Left kidney (tissue), 2 donors: ENCODE results near the gene B4GALT4. TPM values are rescaled to one million over a fixed set of nuclear protein-coding genes. Genes with fewer than 3 reads are reported as not detected.
A peak's percentile ranks its signal among the peaks of the same experiment; 100 is the strongest.
"Not testable (repeated sequence)": the region's sequence is repeated elsewhere in the genome, so short reads cannot be mapped to it uniquely, and the experiment has no call there.

Experiments used
- DNase-seq: peaks from one replicate; pipeline ENCODE4 v3.0.0-alpha.2; 2013
- polyA plus RNA-seq: library from polyadenylated mRNA; unstranded; fragments of 120-200 nt; gene quantifications from one replicate; pipeline ENCODE4 v1.2.1, GENCODE V29; 2013; ENCODE audit not compliant: insufficient read length

B4GALT4 gene
- polyA plus RNA-seq, 1 donor = 37.2 TPM

- no peak for DNase-seq
Observed at GRCh38 chr3:119205209-119205608, 35.5 kb downstream of the B4GALT4 start.

DNA sequence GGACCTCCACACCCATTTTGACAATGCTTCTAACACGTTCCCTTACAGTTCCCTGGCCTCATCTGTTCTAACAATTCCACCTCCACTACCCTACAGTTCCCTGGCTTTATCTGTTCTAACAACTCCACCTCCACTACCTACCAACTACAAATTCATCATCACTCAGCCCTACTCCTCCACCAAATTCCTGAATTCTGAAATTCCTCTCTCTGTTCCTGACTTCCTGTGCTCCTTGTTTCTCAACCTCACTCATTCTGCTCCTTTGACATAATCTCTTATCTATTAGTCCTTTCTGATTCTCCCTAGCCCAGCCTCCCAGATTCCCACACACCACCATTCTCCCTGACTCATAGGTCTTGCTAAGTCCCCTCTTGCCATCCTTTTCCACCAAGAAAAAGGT, 44.8 kb downstream of the B4GALT4 start:
- no peak for DNase-seq

DNA sequence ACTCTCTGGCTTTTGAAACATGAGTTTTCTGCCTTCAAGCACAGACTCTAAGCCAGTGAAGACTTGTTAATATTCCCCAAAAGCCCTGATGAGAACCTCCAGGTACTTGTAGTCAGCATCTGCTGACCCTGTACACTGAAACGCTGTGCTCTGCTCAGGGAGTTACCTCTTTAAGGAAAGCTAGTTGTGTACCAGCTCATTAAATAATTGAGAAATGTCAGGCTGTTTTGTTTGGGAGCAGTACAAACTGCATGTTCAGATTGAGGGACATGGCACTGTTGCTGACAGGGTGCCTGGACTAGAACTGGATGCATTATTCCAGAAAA, 45.6 kb downstream of the B4GALT4 start:
- DNase-seq = no peak

GRCh38 chr3:119194237-119195150, 46.2 kb downstream of the B4GALT4 start:
- DNase-seq = no peak

GRCh38 chr3:119191800-119192199, 48.9 kb downstream of the B4GALT4 start:
- no peak for DNase-seq

- no peak for DNase-seq
Observed at GRCh38 chr3:119187266-119187665, 53.4 kb downstream of the B4GALT4 start.

GRCh38 chr3:119184796-119185570, 55.7 kb downstream of the B4GALT4 start:
- DNase-seq = no peak

DNA sequence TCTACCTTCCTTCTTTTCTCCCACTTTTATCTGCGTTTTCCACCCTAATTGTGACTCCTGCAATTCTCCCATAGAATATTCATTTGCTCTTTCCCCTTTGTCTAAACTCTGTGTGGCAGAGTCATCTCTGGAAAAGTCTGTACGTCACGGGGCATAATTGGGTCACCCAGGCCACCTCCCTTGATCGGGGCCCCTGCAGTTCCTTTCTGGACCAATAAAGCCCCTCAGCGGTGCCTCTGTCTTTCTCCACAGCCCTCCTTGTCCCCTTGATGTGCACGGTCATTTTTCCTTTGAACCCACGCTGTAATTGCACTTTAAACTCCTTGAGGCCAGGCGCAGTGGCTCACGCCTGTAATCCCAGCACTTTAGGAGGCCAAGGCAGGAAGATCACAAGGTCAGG, 56.6 kb downstream of the B4GALT4 start:
- DNase-seq = no peak

GRCh38 chr3:119181765-119182164, 58.9 kb downstream of the B4GALT4 start:
- no peak for DNase-seq

DNA sequence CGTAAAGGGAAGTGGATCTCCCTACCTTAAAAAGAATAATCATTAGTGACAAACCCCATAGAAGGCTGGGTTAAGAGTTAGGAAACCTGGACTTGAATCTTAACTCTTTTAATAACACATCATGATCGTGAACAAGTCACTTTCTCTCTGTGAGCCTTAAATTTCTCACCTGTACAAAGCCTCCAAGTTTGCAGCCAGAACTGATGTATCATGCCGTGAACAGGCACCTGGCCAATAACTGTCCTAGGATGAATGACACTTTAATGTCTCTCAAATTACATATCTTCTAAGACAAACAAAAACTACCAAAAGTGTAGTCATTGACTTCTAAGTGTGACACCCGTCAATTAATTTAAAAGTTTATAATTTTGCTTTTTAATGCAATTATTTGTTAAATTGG, 63.4 kb downstream of the B4GALT4 start:
- no peak for DNase-seq

- DNase-seq = no peak
Observed at GRCh38 chr3:119176778-119177177, 63.9 kb downstream of the B4GALT4 start.

GRCh38 chr3:119175872-119176756, 64.6 kb downstream of the B4GALT4 start:
- DNase-seq = no peak

- peak; percentile 39 for DNase-seq
Observed at GRCh38 chr3:119173325-119173724, 67.4 kb downstream of the B4GALT4 start, which contains the start of gene UPK1B. TSS of gene UPK1B (plus strand) at chr3:119173598. CDS start at chr3:119186742, 13,144 bp downstream.

- DNase-seq = no peak
Observed at GRCh38 chr3:119170821-119171220, 69.9 kb downstream of the B4GALT4 start.

- DNase-seq = not testable (repeated sequence)
Observed at GRCh38 chr3:119164745-119165144, 75.9 kb downstream of the B4GALT4 start.

Other genes starting within 250 kb of the B4GALT4 start
- 5.8 TPM for gene IGSF11, start 206.0 kb downstream of the B4GALT4 start, polyA plus RNA-seq
- gene TEX55, start 94.7 kb downstream of the B4GALT4 start, polyA plus RNA-seq = not detected
- 10.4 TPM for gene UPK1B, start 67.3 kb downstream of the B4GALT4 start, polyA plus RNA-seq
- gene ARHGAP31, start 53.5 kb upstream of the B4GALT4 start, polyA plus RNA-seq = 12.4 TPM
- 60.3 TPM for gene TMEM39A, start 222.7 kb upstream of the B4GALT4 start, polyA plus RNA-seq
- gene POGLUT1, start 228.1 kb upstream of the B4GALT4 start, polyA plus RNA-seq = 33.6 TPM